Transverse colon (tissue), 4 donors: Measurements from ENCODE around the gene RPAIN. TPM values are rescaled to one million over a fixed set of nuclear protein-coding genes. Genes with fewer than 3 reads are reported as not detected.

Experiments used
- DNase-seq: peaks from one replicate; pipeline ENCODE4 v3.0.0-alpha.2; 2019
- H3K27ac ChIP-seq, 4 donors: fragments of 200-600 bp; sonication (generic); 2 replicates each; pipeline ENCODE4 v1.5.1; 2016 to 2018; ENCODE audit warnings: inconsistent platforms in 4 of 4
- H3K27me3 ChIP-seq: fragments of 200-600 bp; sonication (generic); 2 replicates; pipeline ENCODE4 v1.5.1; 2017; ENCODE audit warnings: inconsistent platforms
- H3K36me3 ChIP-seq, 4 donors: fragments of 200-600 bp; sonication (generic); 2 replicates each; pipeline ENCODE4 v1.5.1; 2017 to 2019; ENCODE audit warnings: inconsistent platforms in 4 of 4
- H3K4me1 ChIP-seq, 4 donors: fragments of 200-600 bp; sonication (generic); 2 replicates each; pipeline ENCODE4 v1.5.1; 2017 to 2020; ENCODE audit warnings: inconsistent platforms in 4 of 4
- H3K4me3 ChIP-seq, 4 donors: fragments of 200-600 bp; sonication (generic); 1 replicate in 1 of 4; 2 replicates in 3 of 4; pipeline versions ENCODE4 v1.5.1 to v1.6.1; 2017 to 2019; ENCODE audit warnings: inconsistent platforms in 4 of 4
- H3K9me3 ChIP-seq, 2 donors: fragments of 200-600 bp; sonication (generic); 2 replicates each; pipeline ENCODE4 v1.5.1; 2017 to 2019; ENCODE audit warnings: inconsistent platforms in 2 of 2
- EP300 ChIP-seq: sonication (generic); formaldehyde crosslinking; IDR thresholded peaks from one replicate; pipeline ENCODE4 v1.6.1; 2017; ENCODE audit warnings: antibody characterized with exemption, low read depth
- POLR2A ChIP-seq: fragments of 450-650 bp; IDR thresholded peaks from one replicate; pipeline ENCODE4 v1.6.1; 2016; ENCODE audit warnings: antibody characterized with exemption, mild to moderate bottlenecking, moderate library complexity
- POLR2AphosphoS5 ChIP-seq, 3 donors: sonication (generic); formaldehyde crosslinking; IDR thresholded peaks; one replicate each; pipeline ENCODE4 v1.6.1; 2016; ENCODE audit warnings: antibody characterized with exemption in 3 of 3
- WGBS, 2 donors: methylation state at CpG; one replicate each; pipeline ENCODE4 v1.1.5; 2018; ENCODE audit warnings: low coverage in 1 of 2; 5-methylcytosine and 5-hydroxymethylcytosine counted together
- in situ Hi-C, 4 donors: fragments of 200-750 bp; cut with MboI; loops; one replicate each; pipeline versions ENCODE4 v1.15.0 to v1.15.1; 2017; ENCODE audit warnings: low sequenced_read_pairs in 3 of 4, low pct_ligation_motif_present in 1 of 4, low pct_unique_long_range_greater_than_20kb in 1 of 4
- intact Hi-C: fragments of 100-400 bp; cut with DNase I; formaldehyde crosslinking; loops from one replicate; pipeline ENCODE4 v1.15.1; 2023; ENCODE audit warnings: low total_unique reads
- total RNA-seq, 4 donors: library from RNA; depleted of rRNA; stranded (reverse); fragments of >200 nt; gene quantifications; one replicate each; pipeline ENCODE4 v1.1.0, GENCODE V29; 2016
- TF ChIP-seq, protein P1 (sequence below), 5 experiments: fragments of 200-600 bp in 3 of 5; fragments of 450-650 bp in 2 of 5; sonication (generic) in 3 of 5; IDR thresholded peaks; 1 replicate in 2 of 5; 2 replicates in 3 of 5; pipeline ENCODE4 v1.5.1; 2016 to 2017; ENCODE audit warnings: antibody characterized with exemption in 5 of 5, inconsistent platforms in 3 of 5, mild to moderate bottlenecking in 2 of 5, moderate library complexity in 1 of 5

Gene RPAIN
- total RNA-seq, 4 donors from 2014 or later, result 9.4 to 566 (median 41.9) TPM

DNA sequence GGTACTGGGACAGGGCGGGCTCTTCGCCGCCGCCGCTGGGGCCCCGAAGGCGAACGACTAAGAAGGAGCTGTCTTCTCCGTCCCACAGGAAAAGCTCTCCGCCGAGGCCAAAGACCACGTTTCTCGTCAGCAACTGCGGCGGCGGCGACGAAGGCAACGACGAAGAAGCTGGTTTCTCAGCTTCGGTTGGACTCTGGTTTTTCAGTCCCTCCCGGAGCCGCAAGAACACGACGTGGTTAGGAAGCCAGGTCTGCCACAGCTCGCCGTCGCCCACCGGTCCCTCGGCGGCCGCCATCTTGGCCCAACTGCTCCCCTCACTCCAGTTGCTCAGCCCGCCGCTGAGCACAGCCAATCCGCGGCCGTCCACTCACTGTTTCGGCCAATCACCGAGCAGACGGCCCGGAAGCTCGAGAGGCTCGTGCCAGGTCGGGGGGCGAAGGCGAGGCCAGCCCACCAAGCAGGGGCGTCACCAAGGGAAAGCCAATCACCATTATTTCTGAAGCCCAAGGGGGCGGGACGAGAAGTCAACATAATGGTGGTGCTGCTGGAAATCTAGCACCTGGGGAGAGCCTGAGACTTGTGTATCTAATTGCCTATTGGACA lies 525 bp upstream of the RPAIN start, which contains the start of gene NUP88:
Gene NUP88, minus strand, starts transcription at position 307 of the 603 bp plus-strand sequence. Its CDS starts 12 bp downstream, at position 295.
- peak; percentile 96 for DNase-seq
- H3K9me3 ChIP-seq, result no peaks in the 10 kb centered on the region
- peak within 1 kb of the TSS; percentile 95 to 97 (median 95) for H3K27ac ChIP-seq
- 0% methylated on average over 49 of the region's 49 CpGs; no CpG with 5 or more reads in 1 of the 2 donors for WGBS, 2 donors
- in situ Hi-C loops, result no loop called here
- no peaks in the 10 kb centered on the region for H3K27me3 ChIP-seq
- H3K36me3 ChIP-seq, result peaks cover 0 to 16% (median 6%) of the 10 kb centered on the region in 4 donors
- intact Hi-C loops, result no loop called here
- TF ChIP-seq, protein P1, sequence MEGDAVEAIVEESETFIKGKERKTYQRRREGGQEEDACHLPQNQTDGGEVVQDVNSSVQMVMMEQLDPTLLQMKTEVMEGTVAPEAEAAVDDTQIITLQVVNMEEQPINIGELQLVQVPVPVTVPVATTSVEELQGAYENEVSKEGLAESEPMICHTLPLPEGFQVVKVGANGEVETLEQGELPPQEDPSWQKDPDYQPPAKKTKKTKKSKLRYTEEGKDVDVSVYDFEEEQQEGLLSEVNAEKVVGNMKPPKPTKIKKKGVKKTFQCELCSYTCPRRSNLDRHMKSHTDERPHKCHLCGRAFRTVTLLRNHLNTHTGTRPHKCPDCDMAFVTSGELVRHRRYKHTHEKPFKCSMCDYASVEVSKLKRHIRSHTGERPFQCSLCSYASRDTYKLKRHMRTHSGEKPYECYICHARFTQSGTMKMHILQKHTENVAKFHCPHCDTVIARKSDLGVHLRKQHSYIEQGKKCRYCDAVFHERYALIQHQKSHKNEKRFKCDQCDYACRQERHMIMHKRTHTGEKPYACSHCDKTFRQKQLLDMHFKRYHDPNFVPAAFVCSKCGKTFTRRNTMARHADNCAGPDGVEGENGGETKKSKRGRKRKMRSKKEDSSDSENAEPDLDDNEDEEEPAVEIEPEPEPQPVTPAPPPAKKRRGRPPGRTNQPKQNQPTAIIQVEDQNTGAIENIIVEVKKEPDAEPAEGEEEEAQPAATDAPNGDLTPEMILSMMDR (IDR thresholded peaks at IDR 0.05), result no peak
- TF ChIP-seq POLR2AphosphoS5 (IDR thresholded peaks at IDR 0.05) (peak; percentile 93 to 96 (median 96)), EP300 (no peak), POLR2A (peak; percentile 86)
- H3K4me3 ChIP-seq, result peak within 1 kb of the TSS; percentile 71 to 92 (median 80)
- peaks cover 21 to 42% (median 30%) of the 10 kb centered on the region in 4 donors for H3K4me1 ChIP-seq

DNA sequence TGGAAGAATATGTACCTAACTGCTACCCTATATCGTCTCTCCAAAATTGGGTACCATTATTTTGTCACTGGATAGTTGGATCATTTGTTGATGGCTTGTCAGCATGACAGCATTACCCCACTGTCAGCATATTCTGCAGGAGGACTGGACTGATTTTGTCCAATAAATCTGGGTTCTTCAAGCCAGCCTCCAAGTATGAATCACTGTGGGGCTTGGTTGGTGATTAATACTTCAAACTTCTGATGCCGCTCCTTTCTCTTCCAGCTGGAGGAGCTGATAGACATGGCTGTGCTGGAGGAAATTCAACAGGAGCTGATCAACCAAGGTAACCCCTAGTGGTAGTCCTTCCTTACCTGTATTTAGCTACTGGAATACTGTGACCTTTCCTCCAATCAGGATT lies 2.5 kb downstream of the RPAIN start:
- H3K4me3 ChIP-seq, result no peak overlapping the region
- no peaks in the 10 kb centered on the region for H3K27me3 ChIP-seq
- H3K9me3 ChIP-seq, result no peaks in the 10 kb centered on the region
- no peak for TF ChIP-seq POLR2AphosphoS5 (IDR thresholded peaks at IDR 0.05)
- TF ChIP-seq, protein P1 (IDR thresholded peaks at IDR 0.05), result no peak
- TF ChIP-seq EP300, result no peak
- TF ChIP-seq POLR2A, result no peak
- DNase-seq, result no peak
- peaks cover 0 to 42% (median 20%) of the 10 kb centered on the region in 4 donors for H3K36me3 ChIP-seq
- no peak overlapping the region for H3K27ac ChIP-seq
- in situ Hi-C loops (no loop called here), intact Hi-C loops (no loop called here)
- H3K4me1 ChIP-seq, result peaks cover 16 to 22% (median 18%) of the 10 kb centered on the region in 4 donors
- WGBS, 2 donors, result 80 to 93% methylated on average over 1 to 2 of the region's 2 CpGs

DNA sequence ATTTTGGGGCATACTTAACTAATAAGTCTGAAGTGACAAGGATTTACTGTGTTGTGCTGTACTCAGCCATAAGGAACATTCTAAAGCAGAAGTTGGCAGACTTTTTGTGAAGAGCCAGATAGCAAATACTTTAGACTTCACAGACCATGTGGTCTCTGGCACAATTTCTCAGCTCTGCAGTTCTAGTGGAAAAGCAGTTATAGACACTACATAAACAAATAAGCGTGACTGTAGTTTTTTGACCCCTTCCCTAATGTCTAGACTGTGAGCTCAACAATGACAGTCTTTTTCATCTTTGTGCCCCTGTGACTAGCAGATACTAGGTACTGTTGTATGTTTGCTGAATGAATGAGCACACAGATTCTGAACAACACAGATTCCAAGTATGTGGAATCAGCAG lies 4.9 kb downstream of the RPAIN start:
- Histone ChIP-seq H3K27me3 (no peaks in the 10 kb centered on the region), H3K4me3 (no peak overlapping the region), H3K9me3 (no peaks in the 10 kb centered on the region), H3K27ac (no peak overlapping the region), H3K36me3 (peaks cover 0 to 52% (median 26%) of the 10 kb centered on the region in 4 donors), H3K4me1 (peaks cover 7 to 10% (median 9%) of the 10 kb centered on the region in 4 donors)
- DNase-seq, result no peak
- in situ Hi-C loops (no loop called here), intact Hi-C loops (no loop called here)
- TF ChIP-seq, protein P1 (IDR thresholded peaks at IDR 0.05), result no peak
- TF ChIP-seq EP300 (no peak), POLR2AphosphoS5 (IDR thresholded peaks at IDR 0.05) (no peak), POLR2A (no peak)
- WGBS, 2 donors, result 59 to 80% methylated on average over 1 of the region's 1 CpG

DNA sequence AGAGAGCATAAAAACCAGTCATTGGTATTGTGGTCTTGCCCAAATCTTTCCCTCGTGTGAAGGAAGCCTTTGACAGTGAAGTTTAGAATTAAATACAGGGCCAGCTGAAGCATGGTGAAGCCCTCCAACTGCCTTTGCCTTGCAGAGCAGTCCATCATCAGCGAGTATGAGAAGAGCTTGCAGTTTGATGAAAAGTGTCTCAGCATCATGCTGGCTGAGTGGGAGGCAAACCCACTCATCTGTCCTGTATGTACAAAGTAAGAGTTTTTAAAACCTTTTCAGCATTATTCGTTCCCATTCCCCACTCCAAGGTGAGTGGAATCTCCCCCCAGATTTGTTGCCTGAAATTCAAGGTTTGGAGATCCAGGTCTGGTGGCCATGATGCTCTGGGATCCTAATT lies 5.8 kb downstream of the RPAIN start:
- intact Hi-C loops, result no loop called here
- no peak for DNase-seq
- Histone ChIP-seq H3K27me3 (no peaks in the 10 kb centered on the region), H3K4me3 (no peak overlapping the region), H3K4me1 (peaks cover 5 to 6% (median 6%) of the 10 kb centered on the region in 4 donors), H3K9me3 (no peaks in the 10 kb centered on the region), H3K27ac (no peak overlapping the region), H3K36me3 (peaks cover 0 to 52% (median 26%) of the 10 kb centered on the region in 4 donors)
- 51 to 81% methylated on average over 2 to 3 of the region's 3 CpGs for WGBS, 2 donors
- in situ Hi-C loops, result no loop called here
- TF ChIP-seq, protein P1 (IDR thresholded peaks at IDR 0.05), result no peak
- TF ChIP-seq POLR2AphosphoS5 (IDR thresholded peaks at IDR 0.05) (no peak), POLR2A (no peak), EP300 (no peak)
